Neural progenitor cell (in vitro differentiated cells): ENCODE results near the gene PINLYP. TPM values are rescaled to one million over a fixed set of nuclear protein-coding genes. Genes with fewer than 3 reads are reported as not detected.

Experiments
- DNase-seq: peaks from one replicate; pipeline ENCODE4 v3.0.0-alpha.2; 2016; ENCODE audit warnings: low spot score
- H2AFZ ChIP-seq: fragments of 200-600 bp; sonication (generic); replicated peaks from 2 replicates; pipeline ENCODE4 v1.6.1; 2016; ENCODE audit warnings: antibody characterized with exemption
- H3F3A ChIP-seq: fragments of 200-600 bp; sonication (generic); 2 replicates; pipeline ENCODE4 v1.6.1; 2016; ENCODE audit warnings: antibody characterized with exemption, low read depth
- H3K27ac ChIP-seq: fragments of 200-600 bp; sonication (generic); 2 replicates; pipeline ENCODE4 v1.5.1; 2016; ENCODE audit warnings: mild to moderate bottlenecking
- H3K27me3 ChIP-seq: fragments of 200-600 bp; sonication (generic); 2 replicates; pipeline ENCODE4 v1.6.1; 2016; ENCODE audit warnings: mild to moderate bottlenecking, moderate library complexity
- H3K36me3 ChIP-seq: fragments of 200-600 bp; sonication (generic); 2 replicates; pipeline ENCODE4 v1.5.1; 2016
- H3K4me1 ChIP-seq: fragments of 200-600 bp; sonication (generic); 2 replicates; pipeline ENCODE4 v1.6.1; 2016; ENCODE audit warnings: mixed run types
- H3K4me2 ChIP-seq: fragments of 200-600 bp; sonication (generic); 2 replicates; pipeline ENCODE4 v1.6.1; 2016
- H3K4me3 ChIP-seq: fragments of 200-600 bp; sonication (generic); 2 replicates; pipeline ENCODE4 v1.5.1; 2016
- H3K79me2 ChIP-seq: fragments of 200-600 bp; sonication (generic); 2 replicates; pipeline ENCODE4 v1.6.1; 2016; ENCODE audit warnings: low read depth
- H3K9ac ChIP-seq: fragments of 200-600 bp; sonication (generic); 2 replicates; pipeline ENCODE4 v1.6.1; 2016
- H3K9me3 ChIP-seq: fragments of 200-600 bp; sonication (generic); 2 replicates; pipeline ENCODE4 v1.5.1; 2016; ENCODE audit warnings: low read depth
- H4K20me1 ChIP-seq: fragments of 200-600 bp; sonication (generic); 2 replicates; pipeline ENCODE4 v1.6.1; 2016; ENCODE audit warnings: low read depth
- H3K27ac Mint-ChIP-seq: 3 replicates; pipeline ENCODE4 v1.8.0; 2021; ENCODE audit warnings: mixed read lengths
- H3K27me3 Mint-ChIP-seq: 2 replicates; pipeline ENCODE4 v1.8.0; 2022; ENCODE audit warnings: low read depth, mild to moderate bottlenecking, inconsistent platforms, moderate library complexity, mixed read lengths; ENCODE audit not compliant: insufficient read depth
- H3K36me3 Mint-ChIP-seq: 3 replicates; pipeline ENCODE4 v1.8.0; 2021; ENCODE audit warnings: mixed read lengths
- H3K4me1 Mint-ChIP-seq: 3 replicates; pipeline ENCODE4 v1.8.0; 2021; ENCODE audit warnings: mixed read lengths
- H3K4me3 Mint-ChIP-seq: 3 replicates; pipeline ENCODE4 v1.8.0; 2021; ENCODE audit warnings: mild to moderate bottlenecking, moderate library complexity, mixed read lengths
- H3K9me3 Mint-ChIP-seq: 3 replicates; pipeline ENCODE4 v1.8.0; 2020; ENCODE audit warnings: mixed read lengths
- CTCF ChIP-seq: fragments of 200-600 bp; sonication (generic); IDR thresholded peaks from 2 replicates; pipeline ENCODE4 v1.5.1; 2017; ENCODE audit warnings: antibody characterized with exemption, mild to moderate bottlenecking
- EZH2 ChIP-seq: fragments of 200-600 bp; sonication (generic); IDR thresholded peaks from 2 replicates; pipeline ENCODE4 v1.6.1; 2017; ENCODE audit warnings: antibody characterized with exemption, mild to moderate bottlenecking, moderate library complexity
- EZH2phosphoT487 ChIP-seq: fragments of 200-600 bp; sonication (generic); IDR thresholded peaks from 2 replicates; pipeline ENCODE4 v1.6.1; 2017; ENCODE audit warnings: antibody characterized with exemption
- total RNA-seq: library from RNA; depleted of rRNA; stranded (reverse); fragments of >200 nt; gene quantifications from 2 replicates; pipeline ENCODE4 v1.2.3, GENCODE V29; 2015; ENCODE audit warnings: low replicate concordance

PINLYP gene
- total RNA-seq, 1 donor from 2014 or later = 4.0 TPM

- H3K9me3 Mint-ChIP-seq = no peaks in the 10 kb centered on the region
- Histone ChIP-seq H3K9me3 (no peaks in the 10 kb centered on the region), H3F3A (peaks cover 41% of the 10 kb centered on the region), H4K20me1 (peaks cover 40% of the 10 kb centered on the region), H3K4me3 (no peak overlapping the region), H3K4me2 (no peak overlapping the region), H3K9ac (no peak overlapping the region), H3K79me2 (peaks cover 15% of the 10 kb centered on the region), H3K27ac (no peak overlapping the region), H3K27me3 (no peaks in the 10 kb centered on the region), H3K36me3 (no peaks in the 10 kb centered on the region), H2AFZ (no peak overlapping the region), H3K4me1 (peaks cover 4% of the 10 kb centered on the region)
- peaks cover 23% of the 10 kb centered on the region for H3K4me1 Mint-ChIP-seq
- peak; percentile 26 for DNase-seq
- H3K27me3 Mint-ChIP-seq = peaks cover 3% of the 10 kb centered on the region
- peak overlapping the region; percentile 21 for H3K27ac Mint-ChIP-seq
- TF ChIP-seq EZH2phosphoT487 (no peak), CTCF (no peak), EZH2 (no peak)
- H3K4me3 Mint-ChIP-seq = peak overlapping the region; percentile 24
- peaks cover 30% of the 10 kb centered on the region for H3K36me3 Mint-ChIP-seq
These were observed 48.5 kb downstream of the PINLYP start for GRCh38 chr19:43623889-43624670.

- Histone ChIP-seq H3K9ac (no peak overlapping the region), H4K20me1 (peaks cover 46% of the 10 kb centered on the region), H3K27ac (no peak overlapping the region), H3K9me3 (no peaks in the 10 kb centered on the region), H3K4me1 (peaks cover 4% of the 10 kb centered on the region), H2AFZ (no peak overlapping the region), H3F3A (peaks cover 32% of the 10 kb centered on the region), H3K4me3 (no peak overlapping the region), H3K4me2 (no peak overlapping the region), H3K36me3 (no peaks in the 10 kb centered on the region), H3K79me2 (peaks cover 15% of the 10 kb centered on the region), H3K27me3 (no peaks in the 10 kb centered on the region)
- Mint-ChIP-seq H3K27me3 (peaks cover under 1% of the 10 kb centered on the region), H3K4me3 (no peak overlapping the region), H3K4me1 (peaks cover 18% of the 10 kb centered on the region), H3K36me3 (peaks cover 32% of the 10 kb centered on the region), H3K9me3 (no peaks in the 10 kb centered on the region), H3K27ac (no peak overlapping the region)
- TF ChIP-seq EZH2phosphoT487 (no peak), CTCF (peak; percentile 56)
- peak; percentile 86 for DNase-seq
These were observed 49.3 kb downstream of the PINLYP start for GRCh38 chr19:43624933-43625332.

- peaks cover 46% of the 10 kb centered on the region for H4K20me1 ChIP-seq
- H3K27me3 Mint-ChIP-seq = no peaks in the 10 kb centered on the region
- no peaks in the 10 kb centered on the region for H3K4me1 ChIP-seq
- no peak overlapping the region for H3K4me2 ChIP-seq
- no peaks in the 10 kb centered on the region for H3K27me3 ChIP-seq
- H3K4me1 Mint-ChIP-seq = peaks cover 9% of the 10 kb centered on the region
- DNase-seq = peak; percentile 26
- H3K27ac Mint-ChIP-seq = no peak overlapping the region
- H3K36me3 Mint-ChIP-seq = peaks cover 35% of the 10 kb centered on the region
- H2AFZ ChIP-seq = no peak overlapping the region
- H3K9ac ChIP-seq = no peak overlapping the region
- H3F3A ChIP-seq = peaks cover 21% of the 10 kb centered on the region
- H3K27ac ChIP-seq = no peak overlapping the region
- TF ChIP-seq CTCF (no peak), EZH2phosphoT487 (no peak), EZH2 (no peak)
- H3K79me2 ChIP-seq = peaks cover 6% of the 10 kb centered on the region
- H3K4me3 Mint-ChIP-seq = no peak overlapping the region
- no peaks in the 10 kb centered on the region for H3K9me3 Mint-ChIP-seq
- H3K9me3 ChIP-seq = no peaks in the 10 kb centered on the region
- H3K36me3 ChIP-seq = no peaks in the 10 kb centered on the region
- H3K4me3 ChIP-seq = no peak overlapping the region
These were observed 50.4 kb downstream of the PINLYP start for GRCh38 chr19:43625918-43626579.
